ENCODE results near the gene GAGE12G.

GAGE12G gene

GRCh38 chrX:49610718-49611310 is 40.6 kb downstream of the GAGE12G start:
- no peaks in the 10 kb centered on the region for H3K27me3 ChIP-seq (ENCODE audit: control insufficient read depth, insufficient read depth, low read length)
- H3K27ac ChIP-seq (ENCODE audit: low read depth, low read length) = no peak overlapping the region
- H3K4me1 ChIP-seq (ENCODE audit: control insufficient read depth, insufficient read depth, low read length) = no peaks in the 10 kb centered on the region
- H3K9ac ChIP-seq (ENCODE audit: low read length) = no peak overlapping the region
- no peaks in the 10 kb centered on the region for H3K36me3 ChIP-seq (ENCODE audit: control insufficient read depth, insufficient read depth, low read length)
- H3K4me3 ChIP-seq (ENCODE audit: low read length) = no peak overlapping the region

GRCh38 chrX:49618574-49618973 is 48.4 kb downstream of the GAGE12G start:
- no peak overlapping the region for H3K27ac ChIP-seq (ENCODE audit: low read depth, low read length)
- H3K9ac ChIP-seq (ENCODE audit: low read length) = no peak overlapping the region
- H3K4me3 ChIP-seq (ENCODE audit: low read length) = no peak overlapping the region
- no peaks in the 10 kb centered on the region for H3K4me1 ChIP-seq (ENCODE audit: control insufficient read depth, insufficient read depth, low read length)
- H3K27me3 ChIP-seq (ENCODE audit: control insufficient read depth, insufficient read depth, low read length) = no peaks in the 10 kb centered on the region
- no peaks in the 10 kb centered on the region for H3K36me3 ChIP-seq (ENCODE audit: control insufficient read depth, insufficient read depth, low read length)

Measured in rectal smooth muscle tissue (tissue), 1 donor.